ENCODE data around the gene IL36G. TPM values are rescaled to one million over a fixed set of nuclear protein-coding genes. Genes with fewer than 3 reads are reported as not detected.

The IL36G gene
- total RNA-seq, 1 experiment from 2014 or later, result not detected

DNA sequence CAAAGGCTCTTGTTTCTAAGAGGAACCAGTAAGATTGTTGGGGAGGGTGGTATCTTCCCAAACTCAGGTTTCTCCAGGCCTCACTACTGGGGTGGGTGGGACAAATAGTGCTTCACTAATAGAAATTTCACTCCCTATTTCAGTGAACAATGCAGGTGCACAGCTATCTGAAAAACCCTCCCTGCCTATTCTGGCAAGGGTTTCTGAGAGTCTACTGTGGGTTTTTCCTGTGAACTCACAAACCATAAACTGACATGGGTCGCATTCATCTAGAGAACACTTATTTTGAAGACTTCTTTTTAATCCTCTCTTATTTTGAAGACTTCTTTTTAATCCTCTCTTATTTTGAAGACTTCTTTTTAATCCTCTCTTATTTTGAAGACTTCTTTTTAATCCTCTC is 31.8 kb downstream of the IL36G start:
- DNase-seq (ENCODE audit: low read depth, low spot score), result no peak
- in situ Hi-C loops (cut with HindIII; ENCODE audit: low pct_unique_long_range_greater_than_20kb, low sequenced_read_pairs), result no loop called here

DNA sequence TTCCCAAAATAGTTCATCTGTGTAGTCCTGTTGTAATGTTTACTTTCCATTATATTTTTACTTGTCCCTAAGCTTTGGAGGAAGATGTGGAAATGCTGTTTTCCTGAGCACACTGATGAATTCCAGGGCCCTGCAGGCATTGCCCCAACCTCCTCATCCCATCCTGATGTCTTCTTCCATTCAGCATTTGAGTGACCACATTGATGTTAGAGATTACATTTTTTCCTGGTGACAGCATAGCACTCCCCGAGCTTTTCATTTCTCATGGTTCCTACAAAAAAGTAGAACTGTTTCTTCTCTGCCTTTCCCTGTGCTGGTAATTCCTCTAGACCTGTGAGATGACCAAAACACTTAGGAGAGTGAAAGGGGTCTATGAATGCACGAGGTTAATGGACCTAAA is 32.3 kb downstream of the IL36G start:
- no peak for DNase-seq (ENCODE audit: low read depth, low spot score)
- in situ Hi-C loops (cut with HindIII; ENCODE audit: low pct_unique_long_range_greater_than_20kb, low sequenced_read_pairs), result no loop called here

DNA sequence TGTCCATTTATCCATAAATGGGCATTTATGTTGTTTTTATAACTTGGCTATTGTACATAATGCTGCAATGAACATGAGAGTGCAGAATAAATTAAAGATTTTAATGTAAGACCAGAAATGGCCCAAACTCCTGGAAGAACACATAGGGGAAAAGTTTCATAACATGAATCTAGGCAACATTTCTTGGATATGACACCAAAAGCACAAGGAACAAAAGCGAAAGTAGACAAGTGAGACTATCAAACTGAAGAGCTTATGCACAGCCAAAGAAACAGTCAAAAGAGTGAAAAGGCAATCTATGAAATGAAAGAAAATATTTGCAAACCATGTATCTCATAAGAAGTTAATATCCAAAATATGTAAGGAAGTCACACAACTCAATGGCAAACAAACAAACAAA is 33.3 kb downstream of the IL36G start:
- in situ Hi-C loops (cut with HindIII; ENCODE audit: low pct_unique_long_range_greater_than_20kb, low sequenced_read_pairs), result no loop called here
- no peak for DNase-seq (ENCODE audit: low read depth, low spot score)

DNA sequence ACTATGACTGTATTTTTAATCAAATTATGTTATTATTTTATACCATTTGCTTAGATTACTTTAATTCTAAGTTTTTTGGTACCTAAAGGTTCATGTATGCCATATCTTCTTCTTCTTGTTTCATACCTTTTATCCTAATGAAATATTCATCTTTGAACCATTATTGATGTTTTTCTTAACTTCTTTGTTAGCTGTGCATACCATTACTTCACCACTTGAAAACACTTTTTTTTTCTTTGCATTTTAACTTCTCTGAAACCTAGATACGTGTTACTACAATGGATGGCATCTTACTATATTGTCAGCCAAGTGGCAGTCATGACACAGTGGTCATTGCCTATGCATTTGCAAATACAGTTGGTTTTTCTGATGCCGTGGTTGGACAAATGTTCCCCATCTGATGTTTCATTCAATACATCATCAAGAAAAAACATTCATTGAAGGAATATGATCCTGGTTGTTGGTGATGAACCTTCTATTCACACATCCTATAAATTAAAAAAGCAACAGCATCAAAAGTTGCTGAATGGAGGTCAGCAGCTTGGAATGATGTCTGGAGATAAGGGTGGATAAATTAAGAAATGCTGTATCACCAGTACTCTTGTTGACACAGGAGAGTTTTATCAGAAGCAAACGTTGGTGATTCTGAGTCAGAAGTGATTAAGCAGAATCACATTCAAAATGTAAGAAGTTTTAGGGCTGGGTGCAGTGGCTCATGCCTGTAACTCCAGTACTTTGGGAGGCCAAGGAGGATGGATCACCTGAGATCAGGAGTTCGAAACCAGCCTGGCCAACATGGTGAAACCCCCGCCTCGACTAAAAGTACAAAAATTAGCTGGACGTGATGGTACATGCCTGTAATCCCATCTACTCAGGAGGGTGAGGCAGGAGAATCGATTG is 34.9 kb downstream of the IL36G start:
- no peak for DNase-seq (ENCODE audit: low read depth, low spot score)
- in situ Hi-C loops (cut with HindIII; ENCODE audit: low pct_unique_long_range_greater_than_20kb, low sequenced_read_pairs), result no loop called here

DNA sequence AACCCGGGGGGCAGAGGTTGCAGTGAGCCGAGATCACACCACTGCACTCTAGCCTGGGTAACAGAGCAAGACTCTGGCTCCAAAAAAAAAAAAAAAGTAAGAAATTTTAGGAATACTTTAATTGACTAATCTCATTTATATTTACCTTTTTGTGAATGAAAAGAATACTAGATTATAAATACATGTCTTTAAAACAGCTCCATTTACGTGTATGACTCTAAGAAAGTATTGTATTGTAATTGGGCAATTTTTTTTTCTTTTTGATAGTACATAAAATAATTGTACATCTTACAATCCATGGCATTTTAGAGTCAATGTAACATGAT is 35.5 kb downstream of the IL36G start:
- in situ Hi-C loops (cut with HindIII; ENCODE audit: low pct_unique_long_range_greater_than_20kb, low sequenced_read_pairs), result no loop called here
- no peak for DNase-seq (ENCODE audit: low read depth, low spot score)

DNA sequence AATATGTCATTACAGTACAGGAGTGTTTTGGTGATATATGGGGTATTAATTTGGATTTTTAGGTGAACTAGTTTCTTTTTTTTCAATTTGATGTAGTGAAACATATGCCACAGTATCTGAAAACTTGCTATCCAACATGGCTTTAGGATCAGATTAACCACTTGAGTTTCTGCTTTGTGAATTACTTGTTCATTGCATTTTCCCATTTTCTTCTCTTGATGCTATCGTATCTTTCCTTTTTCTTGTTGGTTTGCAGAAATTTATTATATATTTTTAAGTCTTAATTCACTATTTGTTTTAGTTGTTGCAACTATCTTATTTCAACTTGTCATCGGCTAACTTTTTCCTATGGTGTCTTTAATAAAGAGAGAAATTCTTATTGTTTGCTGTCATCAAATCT is 36.3 kb downstream of the IL36G start:
- in situ Hi-C loops (cut with HindIII; ENCODE audit: low pct_unique_long_range_greater_than_20kb, low sequenced_read_pairs), result no loop called here
- DNase-seq (ENCODE audit: low read depth, low spot score), result no peak

DNA sequence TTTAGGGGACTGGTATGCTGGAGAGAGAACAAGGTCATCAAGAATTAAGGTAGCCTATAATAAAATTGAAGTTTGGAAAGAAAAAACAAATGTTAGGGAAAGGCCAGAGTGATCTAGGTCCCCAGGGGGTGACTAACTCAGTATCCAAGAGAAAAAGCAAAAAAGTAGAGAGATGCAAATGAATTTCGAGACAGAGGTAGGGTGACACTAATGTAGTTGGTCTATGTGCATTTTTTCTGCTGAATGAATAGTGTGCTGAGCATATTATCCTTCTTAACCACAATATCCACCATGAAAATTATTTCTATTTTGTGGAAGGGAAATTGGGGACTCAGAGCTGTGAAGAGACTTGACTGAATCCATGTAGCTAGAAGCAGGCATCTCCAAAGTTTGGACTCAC is 37.2 kb downstream of the IL36G start:
- in situ Hi-C loops (cut with HindIII; ENCODE audit: low pct_unique_long_range_greater_than_20kb, low sequenced_read_pairs), result no loop called here
- no peak for DNase-seq (ENCODE audit: low read depth, low spot score)

DNA sequence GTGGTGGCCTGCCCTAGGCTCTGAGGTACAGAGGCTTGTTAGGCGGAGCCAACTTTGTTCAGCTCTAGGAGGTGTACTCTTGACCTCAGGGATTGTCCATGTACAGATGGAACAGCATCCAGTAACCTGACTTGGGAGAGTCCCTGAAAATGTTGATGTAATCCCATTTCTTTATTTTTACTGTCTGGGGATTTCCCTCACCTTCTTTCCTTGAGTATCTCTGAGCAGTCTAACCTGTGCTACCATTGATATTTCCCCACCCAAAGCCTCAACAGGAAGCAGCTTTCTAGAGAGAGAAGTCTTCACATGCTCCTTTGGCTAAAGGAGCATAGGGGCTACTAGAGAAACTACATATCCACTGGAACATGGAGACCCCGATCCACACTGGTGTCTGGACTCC is 37.8 kb downstream of the IL36G start:
- in situ Hi-C loops (cut with HindIII; ENCODE audit: low pct_unique_long_range_greater_than_20kb, low sequenced_read_pairs), result no loop called here

GRCh38 chr2:113018509-113018908 is 40.7 kb downstream of the IL36G start:
- in situ Hi-C loops (cut with HindIII; ENCODE audit: low pct_unique_long_range_greater_than_20kb, low sequenced_read_pairs), result no loop called here
- no peak for DNase-seq (ENCODE audit: low read depth, low spot score)

More for the DNA sequence above, 37.8 kb downstream of the IL36G start:
- DNase-seq (ENCODE audit: low read depth, low spot score), result no peak

GRCh38 chr2:113021312-113021711 is 43.5 kb downstream of the IL36G start:
- in situ Hi-C loops (cut with HindIII; ENCODE audit: low pct_unique_long_range_greater_than_20kb, low sequenced_read_pairs), result no loop called here
- DNase-seq (ENCODE audit: low read depth, low spot score), result no peak

- in situ Hi-C loops (cut with HindIII; ENCODE audit: low pct_unique_long_range_greater_than_20kb, low sequenced_read_pairs), result no loop called here
- DNase-seq (ENCODE audit: low read depth, low spot score), result no peak
Measured at GRCh38 chr2:113024764-113025163, 47.0 kb downstream of the IL36G start.

- in situ Hi-C loops (cut with HindIII; ENCODE audit: low pct_unique_long_range_greater_than_20kb, low sequenced_read_pairs), result no loop called here
- DNase-seq (ENCODE audit: low read depth, low spot score), result no peak
Measured at GRCh38 chr2:113025737-113026136, 47.9 kb downstream of the IL36G start.

GRCh38 chr2:113027691-113028090 is 49.9 kb downstream of the IL36G start:
- in situ Hi-C loops (cut with HindIII; ENCODE audit: low pct_unique_long_range_greater_than_20kb, low sequenced_read_pairs), result no loop called here

DNA sequence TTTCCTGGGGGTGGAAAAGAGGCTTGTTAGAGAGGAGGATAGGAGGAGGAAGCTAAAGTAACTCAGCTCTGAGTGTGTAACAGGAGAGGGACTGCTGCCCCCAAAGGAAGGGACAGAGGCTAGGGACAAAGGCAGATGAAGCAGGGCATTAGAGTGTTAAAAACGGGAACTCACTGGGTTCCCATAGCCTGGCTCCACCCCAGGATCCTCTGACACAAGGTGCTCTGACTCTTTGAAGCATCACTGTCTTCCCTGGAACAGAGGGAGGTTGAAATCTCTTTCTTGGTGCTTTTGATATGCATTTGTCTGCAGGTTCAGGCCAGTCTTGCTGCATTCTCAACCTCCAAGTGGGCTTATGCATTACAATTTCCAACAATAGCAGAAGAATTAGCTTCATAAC is 50.3 kb downstream of the IL36G start:
- in situ Hi-C loops (cut with HindIII; ENCODE audit: low pct_unique_long_range_greater_than_20kb, low sequenced_read_pairs), result no loop called here
- DNase-seq (ENCODE audit: low read depth, low spot score), result no peak

More at GRCh38 chr2:113027691-113028090, 49.9 kb downstream of the IL36G start:
- no peak for DNase-seq (ENCODE audit: low read depth, low spot score)

DNA sequence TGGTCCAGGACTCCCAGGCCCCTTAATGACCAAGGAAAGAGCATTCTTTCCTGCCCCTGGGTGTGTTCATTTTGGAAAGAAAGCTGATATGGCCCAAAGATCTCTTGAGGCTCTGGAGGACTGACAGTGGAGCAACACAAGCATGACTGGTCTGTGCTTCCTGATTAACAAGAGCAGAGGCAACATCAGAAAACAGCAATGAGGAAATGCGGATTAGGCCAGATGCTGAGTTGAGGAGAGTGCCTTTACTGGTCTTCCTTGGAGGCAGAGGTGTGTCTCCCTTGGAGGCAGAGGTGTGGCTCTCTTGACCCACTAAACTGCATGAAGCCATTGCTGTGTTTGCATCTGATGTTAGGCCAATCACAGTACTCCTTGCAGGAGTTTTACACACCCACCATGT is 54.9 kb downstream of the IL36G start:
- DNase-seq (ENCODE audit: low read depth, low spot score), result no peak
- in situ Hi-C loops (cut with HindIII; ENCODE audit: low pct_unique_long_range_greater_than_20kb, low sequenced_read_pairs), result no loop called here

GRCh38 chr2:113034016-113034415 is 56.2 kb downstream of the IL36G start:
- in situ Hi-C loops (cut with HindIII; ENCODE audit: low pct_unique_long_range_greater_than_20kb, low sequenced_read_pairs), result no loop called here
- DNase-seq (ENCODE audit: low read depth, low spot score), result no peak

Data from SK-MEL-5 (cell line).